GM18870 (cell line): ENCODE measurements around the gene NRL.

Source experiments
- ATAC-seq: cut with Tn5 transposase; IDR thresholded peaks from one replicate; pipeline ENCODE4 v1.9.1; 2021; ENCODE audit warnings: moderate library complexity; ENCODE audit not compliant: unreplicated experiment

The NRL gene

GRCh38 chr14:24100982-24101494 is 13.7 kb downstream of the NRL start:
- no peak for ATAC-seq

- ATAC-seq: no peak
Measured at GRCh38 chr14:24100197-24100981, 14.4 kb downstream of the NRL start.

- no peak for ATAC-seq
Measured at GRCh38 chr14:24098927-24099813, 15.6 kb downstream of the NRL start.

GRCh38 chr14:24098229-24098926 is 16.4 kb downstream of the NRL start:
- no peak for ATAC-seq

- no peak for ATAC-seq
Measured at GRCh38 chr14:24096545-24097181, 18.1 kb downstream of the NRL start.

- peak; percentile 71 for ATAC-seq
Measured at GRCh38 chr14:24095271-24096068, 19.3 kb downstream of the NRL start.

- ATAC-seq: no peak
Measured at GRCh38 chr14:24094841-24095270, 19.9 kb downstream of the NRL start.

GRCh38 chr14:24093901-24094840 is 20.6 kb downstream of the NRL start, which contains the start of gene PCK2:
Gene PCK2 (plus strand): TSS chr14:24094311. CDS start chr14:24094406, 95 bp downstream.
- no peak for ATAC-seq

- no peak for ATAC-seq
Measured at GRCh38 chr14:24093207-24093900, 21.4 kb downstream of the NRL start.

GRCh38 chr14:24092505-24093206 is 22.1 kb downstream of the NRL start:
- no peak for ATAC-seq

GRCh38 chr14:24092110-24092504 is 22.6 kb downstream of the NRL start:
- no peak for ATAC-seq

- ATAC-seq: no peak
Measured at GRCh38 chr14:24089890-24090289, 24.9 kb downstream of the NRL start.

- no peak for ATAC-seq
Measured at GRCh38 chr14:24088095-24088494, 26.7 kb downstream of the NRL start.

GRCh38 chr14:24087004-24087403 is 27.7 kb downstream of the NRL start:
- ATAC-seq: no peak

- ATAC-seq: no peak
Measured at GRCh38 chr14:24086193-24086955, 28.4 kb downstream of the NRL start.

- ATAC-seq: no peak
Measured at GRCh38 chr14:24085215-24085614, 29.5 kb downstream of the NRL start.

- ATAC-seq: no peak
Measured at GRCh38 chr14:24084440-24084839, 30.3 kb downstream of the NRL start.
